Measurements from ENCODE around the gene SEPTIN10.
A peak's percentile ranks its signal among the peaks of the same experiment; 100 is the strongest.

The SEPTIN10 gene

GRCh38 chr2:109613922-109614714 lies at the start of gene SEPTIN10, which contains the start of gene SOWAHC:
TSS of gene SEPTIN10 (minus strand) at chr2:109613966. CDS start at chr2:109613827, 139 bp downstream.
TSS of gene SOWAHC (plus strand) at chr2:109614364. CDS start at chr2:109614490, 126 bp downstream.
- peak; percentile 93 for DNase-seq (ENCODE audit: low spot score)
- CTCF ChIA-PET, result interaction anchor here (0.7 to 2.3 kb wide), 3 partner anchors 48 to 101 kb away, joined by 3 to 20 read pairs (median 3); no protein-coding TSS in a partner anchor
- peak within 1 kb of the TSS; percentile 100 for H3K27ac ChIP-seq
- POLR2A ChIA-PET (ENCODE audit: low non-redundant PET), result interaction anchor here (0.6 to 1.3 kb wide), 4 partner anchors 9 to 92 kb away, joined by 3 to 7 read pairs (median 3); no protein-coding TSS in a partner anchor
- TF ChIP-seq, protein P1, sequence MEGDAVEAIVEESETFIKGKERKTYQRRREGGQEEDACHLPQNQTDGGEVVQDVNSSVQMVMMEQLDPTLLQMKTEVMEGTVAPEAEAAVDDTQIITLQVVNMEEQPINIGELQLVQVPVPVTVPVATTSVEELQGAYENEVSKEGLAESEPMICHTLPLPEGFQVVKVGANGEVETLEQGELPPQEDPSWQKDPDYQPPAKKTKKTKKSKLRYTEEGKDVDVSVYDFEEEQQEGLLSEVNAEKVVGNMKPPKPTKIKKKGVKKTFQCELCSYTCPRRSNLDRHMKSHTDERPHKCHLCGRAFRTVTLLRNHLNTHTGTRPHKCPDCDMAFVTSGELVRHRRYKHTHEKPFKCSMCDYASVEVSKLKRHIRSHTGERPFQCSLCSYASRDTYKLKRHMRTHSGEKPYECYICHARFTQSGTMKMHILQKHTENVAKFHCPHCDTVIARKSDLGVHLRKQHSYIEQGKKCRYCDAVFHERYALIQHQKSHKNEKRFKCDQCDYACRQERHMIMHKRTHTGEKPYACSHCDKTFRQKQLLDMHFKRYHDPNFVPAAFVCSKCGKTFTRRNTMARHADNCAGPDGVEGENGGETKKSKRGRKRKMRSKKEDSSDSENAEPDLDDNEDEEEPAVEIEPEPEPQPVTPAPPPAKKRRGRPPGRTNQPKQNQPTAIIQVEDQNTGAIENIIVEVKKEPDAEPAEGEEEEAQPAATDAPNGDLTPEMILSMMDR (conservative IDR thresholded peaks at IDR 0.05; ENCODE audit: low read depth), result no peak

- no peak for DNase-seq (ENCODE audit: low spot score)
- ChIA-PET CTCF (interaction anchor here (0.5 to 1.8 kb wide), 6 partner anchors 16 to 559 kb away, joined by 3 to 13 read pairs (median 5); no protein-coding TSS in a partner anchor), POLR2A (ENCODE audit: low non-redundant PET) (interaction anchor here (1.0 kb wide), 1 partner anchor 49 kb away, joined by 3 read pairs; the partner anchor contains the start of genes SEPTIN10 and SOWAHC)
- TF ChIP-seq, protein P1 (conservative IDR thresholded peaks at IDR 0.05; ENCODE audit: low read depth), result no peak
- no peak overlapping the region for H3K27ac ChIP-seq
These were observed 49.1 kb upstream of the SEPTIN10 start for GRCh38 chr2:109662889-109663288.

DNA sequence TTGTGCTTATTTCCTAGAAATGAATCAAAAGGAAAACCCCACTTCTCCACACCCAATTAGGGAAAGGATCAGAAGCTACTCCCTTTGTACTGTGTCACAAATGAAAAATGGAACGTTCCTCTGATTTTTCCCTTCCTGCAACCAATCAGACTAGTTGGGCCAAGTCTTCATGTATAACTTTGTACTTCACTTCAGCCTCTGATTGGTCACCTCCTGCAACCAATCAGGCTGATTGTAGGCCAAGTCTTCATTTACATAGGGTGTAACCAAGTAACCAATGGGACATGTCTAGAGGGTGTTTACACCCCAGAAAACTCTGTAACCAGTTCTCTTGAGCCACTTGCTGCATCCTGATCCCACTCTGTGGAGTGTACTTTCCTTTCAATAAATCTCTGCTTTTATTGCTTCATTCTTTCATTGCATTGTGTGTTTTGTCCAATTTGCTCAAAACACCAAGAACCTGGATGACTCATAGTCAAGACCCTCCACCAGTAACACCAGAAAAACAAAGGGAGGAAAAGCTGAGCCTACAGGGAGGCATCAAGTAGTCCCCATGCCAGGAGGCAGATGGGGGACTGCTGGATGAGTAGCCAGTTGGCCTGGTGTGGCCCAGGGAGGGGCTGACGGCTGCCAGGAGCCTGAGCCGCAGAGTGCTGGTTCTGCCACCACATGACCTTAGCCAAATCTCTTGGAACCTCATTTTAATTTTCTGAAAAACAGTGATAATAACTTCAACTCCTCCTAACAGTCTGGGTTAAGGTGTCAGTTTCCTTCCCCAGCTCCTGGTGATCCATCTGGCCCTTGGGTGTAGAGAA lies 46.5 kb upstream of the SEPTIN10 start:
- ChIA-PET CTCF (interaction anchor here (0.6 kb wide), 1 partner anchor 54 kb away, joined by 4 read pairs; no protein-coding TSS in a partner anchor), POLR2A (ENCODE audit: low non-redundant PET) (no interaction called here)
- TF ChIP-seq, protein P1 (conservative IDR thresholded peaks at IDR 0.05; ENCODE audit: low read depth), result no peak
- no peak for DNase-seq (ENCODE audit: low spot score)
- no peak overlapping the region for H3K27ac ChIP-seq

DNA sequence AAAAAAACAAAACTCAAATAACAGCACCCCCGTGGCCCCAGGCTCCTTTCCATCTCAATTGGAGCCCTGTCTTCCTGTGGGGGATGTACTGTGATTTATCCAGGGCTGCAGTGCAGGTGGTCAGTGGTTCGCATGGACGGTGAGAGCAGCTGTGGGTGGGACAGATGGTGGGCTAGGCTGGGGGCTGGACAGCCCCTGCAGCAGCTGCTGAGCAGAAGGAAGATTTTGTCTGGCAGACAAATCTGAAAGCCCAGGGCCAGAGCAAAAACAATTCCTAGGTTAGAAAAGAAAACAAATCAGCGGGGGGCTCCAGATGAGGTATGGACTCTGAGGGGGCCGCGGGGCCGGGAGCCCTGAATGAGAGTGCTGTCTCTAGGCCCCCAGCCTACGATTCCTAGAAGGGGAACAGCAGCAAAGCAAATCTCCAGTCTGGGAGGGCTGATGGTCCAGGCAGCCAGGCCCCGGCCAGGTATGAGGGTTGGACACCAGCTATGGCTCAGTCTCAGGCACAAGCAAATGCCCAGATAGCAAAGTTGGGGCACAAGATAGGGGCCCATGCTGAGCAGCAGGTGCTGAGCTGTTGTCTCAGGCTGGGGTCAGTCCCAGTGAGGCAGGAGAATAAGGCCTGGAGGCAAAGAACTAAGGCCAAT lies 45.8 kb upstream of the SEPTIN10 start:
- no peak for DNase-seq (ENCODE audit: low spot score)
- no peak overlapping the region for H3K27ac ChIP-seq
- ChIA-PET CTCF (no interaction called here), POLR2A (ENCODE audit: low non-redundant PET) (no interaction called here)
- TF ChIP-seq, protein P1 (conservative IDR thresholded peaks at IDR 0.05; ENCODE audit: low read depth), result no peak

GRCh38 chr2:109655287-109655686 lies 41.5 kb upstream of the SEPTIN10 start:
- no peak overlapping the region for H3K27ac ChIP-seq
- ChIA-PET POLR2A (ENCODE audit: low non-redundant PET) (no interaction called here), CTCF (no interaction called here)
- no peak for DNase-seq (ENCODE audit: low spot score)
- TF ChIP-seq, protein P1 (conservative IDR thresholded peaks at IDR 0.05; ENCODE audit: low read depth), result no peak

Data from RWPE1 (cell line).